NCI-H446 (cell line): Measurements from ENCODE around the gene MTHFD2.

Experiments used
- DNase-seq, 2 experiments: peaks; one replicate each; lab custom pipeline; 2025; lab: John Stamatoyannopoulos, UW

MTHFD2 gene

GRCh38 chr2:74267068-74267467 is 68.7 kb downstream of the MTHFD2 start:
- DNase-seq: no peak
